Thoracic aorta (tissue), 2 donors: ENCODE data around the gene GAST. TPM values are rescaled to one million over a fixed set of nuclear protein-coding genes. Genes with fewer than 3 reads are reported as not detected.

Experiments
- ATAC-seq: fragments of 150-250 bp; one replicate; pipeline ENCODE4 v1.8.0; 2017; ENCODE audit warnings: low read depth; ENCODE audit not compliant: insufficient number of reproducible peaks, low FRiP score
- DNase-seq: peaks from one replicate; pipeline ENCODE4 v3.0.0-alpha.2; 2020; ENCODE audit warnings: low spot score
- H3K27ac ChIP-seq, 2 donors: fragments of 200-600 bp; sonication (generic); 1 replicate in 1 of 2; 2 replicates in 1 of 2; pipeline ENCODE4 v1.5.1; 2016; ENCODE audit warnings: mild to moderate bottlenecking in 2 of 2, moderate library complexity in 2 of 2
- H3K27me3 ChIP-seq: fragments of 200-600 bp; sonication (generic); replicated peaks from 2 replicates; pipeline ENCODE4 v1.6.0; 2016; ENCODE audit warnings: mild to moderate bottlenecking; ENCODE audit not compliant: insufficient read depth
- H3K36me3 ChIP-seq: fragments of 200-600 bp; sonication (generic); one replicate; pipeline ENCODE4 v1.5.1; 2016
- H3K4me1 ChIP-seq, 2 donors: fragments of 200-600 bp; sonication (generic); 1 replicate in 1 of 2; 2 replicates in 1 of 2; pipeline versions ENCODE4 v1.5.1 to v1.6.0; 2016; ENCODE audit warnings: low read depth in 2 of 2, mild to moderate bottlenecking in 1 of 2; ENCODE audit not compliant: control insufficient read depth in 1 of 2
- H3K4me3 ChIP-seq: fragments of 200-600 bp; sonication (generic); 2 replicates; pipeline ENCODE4 v1.5.1; 2016; ENCODE audit warnings: mild to moderate bottlenecking
- H3K9me3 ChIP-seq: fragments of 200-600 bp; sonication (generic); 2 replicates; pipeline ENCODE4 v1.5.1; 2016
- total RNA-seq, 2 donors: library from RNA; depleted of rRNA; stranded (reverse); fragments of >200 nt; gene quantifications; one replicate each; pipeline versions ENCODE4 v1.1.0 to v1.2.3, GENCODE V29; 2016
- TF ChIP-seq, protein P1 (sequence below): fragments of 200-600 bp; sonication (generic); IDR thresholded peaks from one replicate; pipeline ENCODE4 v1.5.1; 2019; ENCODE audit warnings: antibody characterized with exemption

GAST gene
- total RNA-seq, 2 donors from 2014 or later = not detected

DNA sequence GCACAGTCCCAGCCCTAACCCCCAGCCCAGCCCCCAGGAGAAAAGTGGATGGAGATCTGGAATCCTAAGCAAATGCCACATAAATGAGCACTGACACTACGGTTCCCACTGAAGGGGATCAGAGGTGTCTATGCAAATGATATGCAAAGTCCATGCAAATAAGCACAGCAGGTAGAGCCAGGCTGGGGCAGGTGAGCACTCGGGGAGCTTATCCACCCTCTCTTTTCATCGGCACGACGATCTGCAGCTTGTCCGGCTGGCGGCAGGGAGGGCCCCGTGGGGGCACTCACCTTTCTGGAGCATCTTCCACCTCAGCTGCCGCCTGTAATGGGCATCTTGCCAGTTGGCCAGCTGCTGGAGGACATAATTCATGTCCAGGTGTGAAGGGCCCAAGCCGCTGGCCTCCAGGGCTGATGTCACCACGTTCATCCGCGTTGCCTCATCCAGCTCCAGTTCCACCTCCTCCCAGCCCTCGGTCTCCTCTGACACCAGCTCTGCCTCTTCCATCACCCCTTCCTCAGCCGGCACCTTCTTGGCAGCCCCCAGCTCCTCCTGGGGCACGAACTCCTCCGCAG, 12.4 kb downstream of the GAST start:
- DNase-seq (no peak), ATAC-seq (no peak)
- TF ChIP-seq, protein P1, sequence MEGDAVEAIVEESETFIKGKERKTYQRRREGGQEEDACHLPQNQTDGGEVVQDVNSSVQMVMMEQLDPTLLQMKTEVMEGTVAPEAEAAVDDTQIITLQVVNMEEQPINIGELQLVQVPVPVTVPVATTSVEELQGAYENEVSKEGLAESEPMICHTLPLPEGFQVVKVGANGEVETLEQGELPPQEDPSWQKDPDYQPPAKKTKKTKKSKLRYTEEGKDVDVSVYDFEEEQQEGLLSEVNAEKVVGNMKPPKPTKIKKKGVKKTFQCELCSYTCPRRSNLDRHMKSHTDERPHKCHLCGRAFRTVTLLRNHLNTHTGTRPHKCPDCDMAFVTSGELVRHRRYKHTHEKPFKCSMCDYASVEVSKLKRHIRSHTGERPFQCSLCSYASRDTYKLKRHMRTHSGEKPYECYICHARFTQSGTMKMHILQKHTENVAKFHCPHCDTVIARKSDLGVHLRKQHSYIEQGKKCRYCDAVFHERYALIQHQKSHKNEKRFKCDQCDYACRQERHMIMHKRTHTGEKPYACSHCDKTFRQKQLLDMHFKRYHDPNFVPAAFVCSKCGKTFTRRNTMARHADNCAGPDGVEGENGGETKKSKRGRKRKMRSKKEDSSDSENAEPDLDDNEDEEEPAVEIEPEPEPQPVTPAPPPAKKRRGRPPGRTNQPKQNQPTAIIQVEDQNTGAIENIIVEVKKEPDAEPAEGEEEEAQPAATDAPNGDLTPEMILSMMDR = no peak
- no peaks in the 10 kb centered on the region for H3K4me1 ChIP-seq
- H3K36me3 ChIP-seq = no peaks in the 10 kb centered on the region
- no peaks in the 10 kb centered on the region for H3K27me3 ChIP-seq
- H3K4me3 ChIP-seq = no peak overlapping the region
- no peak overlapping the region for H3K27ac ChIP-seq
- H3K9me3 ChIP-seq = no peaks in the 10 kb centered on the region

DNA sequence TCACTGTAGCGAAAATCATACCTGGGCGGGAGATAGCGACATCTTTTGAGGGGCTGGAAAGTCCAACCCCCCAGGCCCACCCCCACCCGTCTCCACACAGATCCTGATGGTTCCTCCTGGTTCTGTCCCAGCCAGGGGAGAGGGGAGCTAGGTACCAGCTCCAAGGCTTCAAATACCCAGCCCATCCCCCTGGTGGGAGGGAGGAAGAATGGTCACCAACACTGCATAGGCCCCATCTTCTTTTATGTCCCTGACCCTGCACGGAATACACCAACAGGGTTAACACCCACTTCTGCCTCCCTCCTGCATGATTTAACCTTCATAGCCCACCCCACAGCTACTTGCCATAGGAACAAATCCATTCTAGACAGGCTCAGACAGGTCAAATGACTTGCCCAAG, 13.0 kb downstream of the GAST start:
- TF ChIP-seq, protein P1 = no peak
- ATAC-seq = no peak
- no peaks in the 10 kb centered on the region for H3K4me1 ChIP-seq
- H3K27ac ChIP-seq = no peak overlapping the region
- no peaks in the 10 kb centered on the region for H3K9me3 ChIP-seq
- no peaks in the 10 kb centered on the region for H3K27me3 ChIP-seq
- no peak for DNase-seq
- no peaks in the 10 kb centered on the region for H3K36me3 ChIP-seq
- no peak overlapping the region for H3K4me3 ChIP-seq

DNA sequence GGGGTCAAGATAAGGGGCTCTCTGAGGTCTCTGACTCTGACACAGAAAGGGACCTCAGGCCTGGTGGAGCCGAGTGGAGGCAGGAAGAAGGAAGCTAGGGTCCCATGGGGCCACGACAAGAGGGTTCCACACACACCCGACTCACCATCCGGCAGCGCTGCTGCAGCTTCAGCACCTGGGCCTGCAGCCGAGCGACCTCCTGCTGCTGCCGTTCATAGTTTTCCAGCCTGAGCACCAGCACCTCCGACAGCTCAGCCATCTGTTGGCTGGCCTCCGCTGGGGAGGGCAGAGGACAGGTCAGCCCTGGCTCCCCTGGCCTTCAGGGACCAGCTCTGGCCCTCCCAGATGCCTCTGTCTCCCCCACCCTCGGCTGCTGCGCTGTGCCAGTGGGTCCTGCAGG, 15.9 kb downstream of the GAST start:
- no peaks in the 10 kb centered on the region for H3K4me1 ChIP-seq
- TF ChIP-seq, protein P1 = no peak
- no peak overlapping the region for H3K4me3 ChIP-seq
- H3K27ac ChIP-seq = no peak overlapping the region
- ATAC-seq (no peak), DNase-seq (no peak)
- no peaks in the 10 kb centered on the region for H3K9me3 ChIP-seq
- no peaks in the 10 kb centered on the region for H3K27me3 ChIP-seq
- H3K36me3 ChIP-seq = no peaks in the 10 kb centered on the region

GRCh38 chr17:41730479-41730878, 18.3 kb downstream of the GAST start:
- no peak overlapping the region for H3K4me3 ChIP-seq
- TF ChIP-seq, protein P1 = no peak
- H3K9me3 ChIP-seq = no peaks in the 10 kb centered on the region
- H3K27me3 ChIP-seq = no peaks in the 10 kb centered on the region
- no peak for DNase-seq
- H3K36me3 ChIP-seq = no peaks in the 10 kb centered on the region
- no peak for ATAC-seq
- H3K27ac ChIP-seq = no peak overlapping the region
- peaks cover 13 to 16% of the 10 kb centered on the region in 2 donors for H3K4me1 ChIP-seq

DNA sequence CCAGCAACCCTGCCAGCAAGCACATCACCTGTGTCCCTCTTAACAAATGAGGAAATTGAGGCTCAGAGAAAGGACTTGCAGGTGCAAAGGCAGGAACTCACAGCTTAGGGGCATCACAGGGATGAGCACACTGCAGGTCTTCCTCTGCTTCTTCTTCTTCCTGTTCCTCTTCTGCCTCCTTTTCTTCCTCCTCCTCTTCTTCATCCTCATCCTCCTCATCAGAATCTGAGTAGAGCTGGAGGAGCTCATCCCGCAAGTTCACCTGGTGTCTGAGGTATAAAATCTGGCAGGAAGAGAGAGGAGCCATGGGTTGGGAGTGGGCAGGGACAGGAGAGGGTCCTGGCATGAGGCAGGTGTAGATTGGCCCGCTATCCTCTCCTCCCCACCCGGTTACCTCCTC, 19.7 kb downstream of the GAST start:
- DNase-seq = no peak
- ATAC-seq = no peak

More for the DNA sequence above, 19.7 kb downstream of the GAST start:
- TF ChIP-seq, protein P1 = no peak
- Histone ChIP-seq H3K27ac (no peak overlapping the region), H3K4me3 (no peak overlapping the region), H3K4me1 (peaks cover 13 to 16% of the 10 kb centered on the region in 2 donors), H3K27me3 (peaks cover 10% of the 10 kb centered on the region), H3K36me3 (no peaks in the 10 kb centered on the region), H3K9me3 (no peaks in the 10 kb centered on the region)
